Activated naive CD8-positive, alpha-beta T cell treated with anti-CD3 and anti-CD28 coated beads, Interleukin-2, amount 50 U/mL, for 16 hours (primary cell): ENCODE measurements around the gene PROM2.
"Not testable (repeated sequence)": the region's sequence is repeated elsewhere in the genome, so short reads cannot be mapped to it uniquely, and the experiment has no call there.

Experiments
- DNase-seq: peaks from one replicate; pipeline ENCODE4 v3.0.0-alpha.2; 2020; ENCODE audit warnings: low read depth, low spot score

The PROM2 gene

GRCh38 chr2:95268211-95269035 lies 5.8 kb upstream of the PROM2 start:
- no peak for DNase-seq

GRCh38 chr2:95269036-95269680 lies 5.1 kb upstream of the PROM2 start:
- DNase-seq, result no peak

GRCh38 chr2:95269745-95270144 lies 4.5 kb upstream of the PROM2 start:
- not testable (repeated sequence) for DNase-seq

- no peak for DNase-seq
Observed at GRCh38 chr2:95270541-95271081, 3.6 kb upstream of the PROM2 start.

- no peak for DNase-seq
Observed at GRCh38 chr2:95271381-95271971, 2.8 kb upstream of the PROM2 start.

GRCh38 chr2:95272299-95272751 lies 1.9 kb upstream of the PROM2 start:
- DNase-seq, result no peak

GRCh38 chr2:95272781-95273180 lies 1.5 kb upstream of the PROM2 start:
- DNase-seq, result no peak

- no peak for DNase-seq
Observed at GRCh38 chr2:95273566-95274290, 521 bp upstream of the PROM2 start.

- no peak for DNase-seq
Observed at GRCh38 chr2:95275151-95275515, 884 bp downstream of the PROM2 start.

- DNase-seq, result no peak
Observed at GRCh38 chr2:95275601-95276243, 1.5 kb downstream of the PROM2 start.

GRCh38 chr2:95276244-95276887 lies 2.1 kb downstream of the PROM2 start:
- no peak for DNase-seq

- DNase-seq, result no peak
Observed at GRCh38 chr2:95276888-95277245, 2.6 kb downstream of the PROM2 start.

- DNase-seq, result no peak
Observed at GRCh38 chr2:95277246-95277906, 3.1 kb downstream of the PROM2 start.

- no peak for DNase-seq
Observed at GRCh38 chr2:95278051-95278471, 3.8 kb downstream of the PROM2 start.

GRCh38 chr2:95278637-95279225 lies 4.5 kb downstream of the PROM2 start:
- DNase-seq, result no peak

- no peak for DNase-seq
Observed at GRCh38 chr2:95279435-95280035, 5.3 kb downstream of the PROM2 start.

- DNase-seq, result no peak
Observed at GRCh38 chr2:95281071-95281470, 6.8 kb downstream of the PROM2 start.

- no peak for DNase-seq
Observed at GRCh38 chr2:95281786-95282185, 7.5 kb downstream of the PROM2 start.

- DNase-seq, result no peak
Observed at GRCh38 chr2:95282458-95282857, 8.2 kb downstream of the PROM2 start.

GRCh38 chr2:95283562-95283961 lies 9.3 kb downstream of the PROM2 start:
- no peak for DNase-seq
